ENCODE measurements around the gene CDIPT. TPM values are rescaled to one million over a fixed set of nuclear protein-coding genes. Genes with fewer than 3 reads are reported as not detected.
A peak's percentile ranks its signal among the peaks of the same experiment; 100 is the strongest.

Gene CDIPT
- total RNA-seq, 1 donor from 2014 or later, result 28.7 TPM

DNA sequence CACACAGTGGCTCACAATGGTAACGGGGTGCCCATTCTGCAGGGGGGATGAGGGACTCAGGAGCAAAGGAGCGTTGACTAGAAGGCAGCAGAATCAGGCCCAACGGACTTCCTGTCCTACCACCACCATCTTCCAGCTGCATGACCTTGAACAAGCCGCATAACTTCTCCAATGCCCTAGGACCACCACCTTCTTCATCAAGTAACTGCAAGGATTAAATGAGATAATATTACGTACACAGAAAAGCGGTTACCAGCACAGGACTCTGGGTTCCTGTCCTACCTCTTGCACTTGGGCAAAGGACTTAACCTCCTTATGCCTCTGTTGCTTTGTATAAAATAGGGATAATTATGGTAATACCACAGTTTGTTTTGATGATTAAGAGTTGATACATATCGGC is 41.9 kb upstream of the CDIPT start:
- H3K27me3 Mint-ChIP-seq, result peaks cover 8% of the 10 kb centered on the region
- ATAC-seq (ENCODE audit: low read depth), result no peak
- H3K27ac Mint-ChIP-seq, result no peak overlapping the region
- peaks cover 8% of the 10 kb centered on the region for H3K36me3 Mint-ChIP-seq (ENCODE audit: low read depth)
- no peak for DNase-seq
- POLR2A ChIA-PET, result no interaction called here
- peaks cover 5% of the 10 kb centered on the region for H3K4me1 Mint-ChIP-seq
- CTCF ChIA-PET, result no interaction called here
- intact Hi-C loops (cut with micrococcal nuclease), result no loop called here
- TF ChIP-seq, protein P1, sequence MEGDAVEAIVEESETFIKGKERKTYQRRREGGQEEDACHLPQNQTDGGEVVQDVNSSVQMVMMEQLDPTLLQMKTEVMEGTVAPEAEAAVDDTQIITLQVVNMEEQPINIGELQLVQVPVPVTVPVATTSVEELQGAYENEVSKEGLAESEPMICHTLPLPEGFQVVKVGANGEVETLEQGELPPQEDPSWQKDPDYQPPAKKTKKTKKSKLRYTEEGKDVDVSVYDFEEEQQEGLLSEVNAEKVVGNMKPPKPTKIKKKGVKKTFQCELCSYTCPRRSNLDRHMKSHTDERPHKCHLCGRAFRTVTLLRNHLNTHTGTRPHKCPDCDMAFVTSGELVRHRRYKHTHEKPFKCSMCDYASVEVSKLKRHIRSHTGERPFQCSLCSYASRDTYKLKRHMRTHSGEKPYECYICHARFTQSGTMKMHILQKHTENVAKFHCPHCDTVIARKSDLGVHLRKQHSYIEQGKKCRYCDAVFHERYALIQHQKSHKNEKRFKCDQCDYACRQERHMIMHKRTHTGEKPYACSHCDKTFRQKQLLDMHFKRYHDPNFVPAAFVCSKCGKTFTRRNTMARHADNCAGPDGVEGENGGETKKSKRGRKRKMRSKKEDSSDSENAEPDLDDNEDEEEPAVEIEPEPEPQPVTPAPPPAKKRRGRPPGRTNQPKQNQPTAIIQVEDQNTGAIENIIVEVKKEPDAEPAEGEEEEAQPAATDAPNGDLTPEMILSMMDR (IDR thresholded peaks at IDR 0.05), result no peak
- H3K9me3 Mint-ChIP-seq, result no peaks in the 10 kb centered on the region
- H3K4me3 Mint-ChIP-seq, result no peak overlapping the region

DNA sequence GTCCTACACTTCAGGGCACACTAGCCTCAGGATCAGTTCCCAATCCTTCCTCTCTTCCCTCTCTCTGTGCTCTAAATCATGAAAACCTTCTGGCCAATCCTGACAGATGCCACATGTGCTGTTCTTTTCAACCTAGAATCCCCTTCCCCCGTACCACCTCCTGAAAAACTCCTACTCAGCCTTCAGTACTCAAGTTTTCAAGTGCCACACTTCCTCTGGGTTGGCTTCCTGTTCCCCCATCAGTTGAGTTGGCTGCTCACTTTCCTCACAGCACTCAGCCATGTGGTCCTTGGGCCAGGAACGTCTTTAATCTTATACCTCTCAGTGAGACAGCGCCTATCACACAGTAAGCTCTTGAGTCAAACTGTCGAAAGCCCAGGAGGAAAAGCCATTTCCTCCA is 40.6 kb upstream of the CDIPT start:
- no peak overlapping the region for H3K4me3 Mint-ChIP-seq
- TF ChIP-seq, protein P1 (IDR thresholded peaks at IDR 0.05), result no peak
- intact Hi-C loops (cut with micrococcal nuclease), result no loop called here

DNA sequence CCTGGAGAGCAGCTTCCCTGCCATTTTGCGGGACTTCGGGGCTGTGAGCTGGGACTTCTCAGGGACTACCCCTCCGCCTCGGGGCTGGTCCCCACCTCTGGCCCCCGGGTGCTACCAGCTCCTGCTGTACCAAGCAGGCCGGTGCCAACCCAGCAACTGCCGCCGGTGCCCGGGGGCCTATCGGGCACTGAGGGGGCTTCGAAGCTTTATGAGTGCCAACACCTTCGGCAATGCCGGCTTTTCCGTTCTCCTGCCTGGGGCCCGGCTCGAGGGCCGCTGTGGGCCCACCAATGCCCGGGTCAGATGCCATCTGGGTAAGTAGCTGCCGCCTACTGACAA is 38.5 kb upstream of the CDIPT start:
- peaks cover 5% of the 10 kb centered on the region for H3K4me1 Mint-ChIP-seq
- ChIA-PET POLR2A (interaction anchor here (0.5 to 1.1 kb wide), 2 partner anchors 97 to 149 kb away, joined by 3 read pairs; no protein-coding TSS in a partner anchor), CTCF (no interaction called here)
- H3K27me3 Mint-ChIP-seq, result peaks cover 26% of the 10 kb centered on the region
- no peaks in the 10 kb centered on the region for H3K9me3 Mint-ChIP-seq
- DNase-seq, result no peak
- H3K27ac Mint-ChIP-seq, result no peak overlapping the region
- peaks cover 3% of the 10 kb centered on the region for H3K36me3 Mint-ChIP-seq (ENCODE audit: low read depth)
- TF ChIP-seq, protein P1 (IDR thresholded peaks at IDR 0.05), result no peak
- ATAC-seq (ENCODE audit: low read depth), result no peak
- H3K4me3 Mint-ChIP-seq, result no peak overlapping the region
- intact Hi-C loops (cut with micrococcal nuclease), result no loop called here

More for the DNA sequence above, 40.6 kb upstream of the CDIPT start:
- H3K27me3 Mint-ChIP-seq, result peaks cover 12% of the 10 kb centered on the region
- peaks cover 5% of the 10 kb centered on the region for H3K4me1 Mint-ChIP-seq
- H3K9me3 Mint-ChIP-seq, result no peaks in the 10 kb centered on the region
- ChIA-PET CTCF (no interaction called here), POLR2A (no interaction called here)
- DNase-seq (no peak), ATAC-seq (ENCODE audit: low read depth) (no peak)
- peaks cover 8% of the 10 kb centered on the region for H3K36me3 Mint-ChIP-seq (ENCODE audit: low read depth)
- no peak overlapping the region for H3K27ac Mint-ChIP-seq

DNA sequence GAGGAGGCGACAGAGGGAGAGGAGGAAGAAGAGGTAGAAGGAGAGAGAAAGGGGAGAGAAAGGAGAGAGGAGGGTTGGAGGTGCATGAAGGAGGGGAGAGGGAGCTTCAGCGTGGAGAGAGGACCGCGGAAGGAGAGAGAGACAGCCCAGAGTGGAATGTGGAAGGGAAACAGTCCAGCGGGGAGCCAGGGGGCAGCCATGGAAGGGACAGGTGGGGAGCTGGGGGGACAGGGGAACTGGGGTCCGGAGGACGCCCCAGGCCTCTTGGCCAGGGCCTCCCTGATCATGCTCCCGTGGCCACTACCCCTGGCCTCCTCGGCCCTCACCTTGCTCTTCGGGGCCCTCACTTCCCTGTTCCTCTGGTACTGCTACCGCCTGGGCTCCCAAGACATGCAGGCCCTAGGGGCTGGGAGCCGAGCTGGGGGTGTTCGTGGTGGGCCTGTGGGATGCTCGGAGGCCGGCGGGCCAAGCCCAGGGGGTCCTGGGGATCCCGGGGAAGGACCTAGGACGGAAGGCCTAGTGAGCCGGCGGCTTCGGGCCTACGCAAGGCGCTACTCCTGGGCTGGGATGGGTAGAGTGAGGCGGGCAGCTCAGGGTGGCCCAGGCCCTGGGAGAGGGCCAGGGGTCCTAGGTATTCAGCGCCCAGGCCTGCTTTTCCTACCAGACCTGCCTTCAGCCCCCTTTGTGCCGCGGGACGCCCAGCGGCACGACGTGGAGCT is 38.0 kb upstream of the CDIPT start:
- H3K4me1 Mint-ChIP-seq, result peaks cover 5% of the 10 kb centered on the region
- intact Hi-C loops (cut with micrococcal nuclease), result loop anchor here (1.0 kb wide), 3 partner anchors 25 to 60 kb away; partner anchors contain the start of genes CDIPT and KCTD13
- H3K36me3 Mint-ChIP-seq (ENCODE audit: low read depth), result no peaks in the 10 kb centered on the region
- peak overlapping the region; percentile 77 for H3K4me3 Mint-ChIP-seq
- ChIA-PET POLR2A (interaction anchor here (1.1 kb wide), 1 partner anchor 96 kb away, joined by 3 read pairs; no protein-coding TSS in a partner anchor), CTCF (no interaction called here)
- H3K27me3 Mint-ChIP-seq, result peaks cover 28% of the 10 kb centered on the region
- no peak for DNase-seq
- H3K27ac Mint-ChIP-seq, result no peak overlapping the region
- no peaks in the 10 kb centered on the region for H3K9me3 Mint-ChIP-seq
- TF ChIP-seq, protein P1 (IDR thresholded peaks at IDR 0.05), result no peak
- ATAC-seq (ENCODE audit: low read depth), result no peak

DNA sequence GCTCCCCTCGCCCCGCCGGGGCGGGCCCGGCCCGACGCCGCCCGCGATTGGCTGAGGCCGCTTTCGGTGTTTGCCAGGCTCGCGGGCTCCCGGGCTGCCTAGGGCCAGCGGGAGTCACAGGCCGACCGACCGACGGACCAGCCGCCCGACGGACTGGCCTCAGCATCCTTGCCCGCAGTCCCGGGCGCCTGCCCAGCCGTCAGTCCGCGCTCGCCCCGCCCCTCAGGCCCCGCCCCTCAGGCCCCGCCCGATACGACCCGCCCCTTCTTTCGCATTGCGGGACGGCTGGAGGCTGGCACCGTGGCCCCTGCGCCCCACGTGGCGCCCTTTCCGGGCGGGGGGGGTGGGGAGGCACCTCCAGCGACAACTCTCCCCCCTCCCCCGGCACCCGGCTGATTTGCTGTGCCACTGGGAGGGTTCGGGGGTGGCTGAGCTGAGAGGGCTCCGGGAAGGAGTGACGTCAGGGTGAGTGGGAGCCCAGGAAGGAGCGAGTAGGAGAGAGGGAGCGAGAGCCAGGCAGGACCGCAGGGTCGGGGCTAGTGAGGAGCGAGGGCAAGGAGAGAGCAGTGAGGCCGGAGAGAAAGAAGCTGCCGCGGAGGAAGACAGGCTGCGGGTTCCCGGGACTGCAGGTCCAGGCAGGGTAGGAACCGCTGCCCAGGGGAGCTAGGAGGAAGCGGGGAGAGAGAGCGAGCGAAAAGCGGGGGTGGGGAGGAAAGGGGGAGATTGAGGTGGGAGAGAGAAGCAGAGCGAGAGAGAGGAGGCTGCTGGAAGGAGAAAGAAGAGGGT is 37.3 kb upstream of the CDIPT start, which contains the start of gene ASPHD1:
TSS of gene ASPHD1 (plus strand) at position 387 of the 786 bp plus-strand sequence. CDS start 484 bp downstream, outside the sequence.
- Mint-ChIP-seq H3K4me3 (peak within 1 kb of the TSS; percentile 77), H3K4me1 (peaks cover 5% of the 10 kb centered on the region), H3K27me3 (peaks cover 33% of the 10 kb centered on the region), H3K36me3 (ENCODE audit: low read depth) (no peaks in the 10 kb centered on the region), H3K27ac (no peak within 1 kb of the TSS), H3K9me3 (no peaks in the 10 kb centered on the region)
- ChIA-PET CTCF (no interaction called here), POLR2A (interaction anchor here (0.5 to 1.2 kb wide), 8 partner anchors 23 to 1000 kb away, joined by 3 to 10 read pairs (median 3); partner anchors contain the start of genes HIRIP3 and KCTD13)
- ATAC-seq (ENCODE audit: low read depth) (peak; percentile 90), DNase-seq (no peak)
- TF ChIP-seq, protein P1 (IDR thresholded peaks at IDR 0.05), result no peak
- intact Hi-C loops (cut with micrococcal nuclease), result loop anchor here (1.0 kb wide), 3 partner anchors 26 to 61 kb away; partner anchors contain the start of genes CDIPT and KCTD13
